IMR-90 (cell line): ENCODE data around the gene STX8. TPM values are rescaled to one million over a fixed set of nuclear protein-coding genes. Genes with fewer than 3 reads are reported as not detected.

Experiments
- ATAC-seq: fragments of 200-7000 bp; cut with Tn5 transposase; 2 replicates; pipeline ENCODE4 v1.9.1; 2020; ENCODE audit warnings: low read depth, mild to moderate bottlenecking, moderate library complexity
- BruUV-seq: library from RNA; stranded (reverse); fragments of 400-500 nt; replicated peaks from 2 replicates; lab custom pipeline; 2021; lab: Mats Ljungman, UMichigan
- CTCF ChIA-PET: fragments of 300-600 bp; formaldehyde crosslinking; extraction: SDS; loops from one replicate; lab custom pipeline; 2021; ENCODE audit warnings: antibody characterized with exemption; lab: Yijun Ruan, JAX
- POLR2A ChIA-PET: fragments of 300-600 bp; sonication (Branson Sonifier 250); formaldehyde crosslinking; loops from one replicate; lab custom pipeline; 2022; ENCODE audit warnings: antibody characterized with exemption; ENCODE audit not compliant: unreplicated experiment; lab: Charles Lee
- DNase-seq: peaks from one replicate; pipeline ENCODE4 v3.0.0; 2013
- H2AFZ ChIP-seq: replicated peaks from 2 replicates; pipeline ENCODE3; 2013; ENCODE audit warnings: low read length, mild to moderate bottlenecking; ENCODE audit not compliant: poor library complexity
- H2AK5ac ChIP-seq: 2 replicates; pipeline ENCODE4 v1.6.1; 2013; ENCODE audit warnings: low read depth, low read length, inconsistent platforms
- H2AK9ac ChIP-seq: replicated peaks from 2 replicates; pipeline ENCODE3; 2013; ENCODE audit warnings: mild to moderate bottlenecking, low read depth, low read length, moderate library complexity; ENCODE audit not compliant: poor library complexity
- H2BK120ac ChIP-seq: 2 replicates; pipeline ENCODE4 v1.6.1; 2013; ENCODE audit warnings: low read depth, low read length, inconsistent platforms
- H2BK15ac ChIP-seq: 3 replicates; pipeline ENCODE4 v1.6.1; 2013; ENCODE audit warnings: low read depth, low read length, inconsistent platforms
- H2BK20ac ChIP-seq: 2 replicates; pipeline ENCODE4 v1.6.1; 2013; ENCODE audit warnings: low read depth, mild to moderate bottlenecking, inconsistent platforms, low read length, moderate library complexity
- H2BK5ac ChIP-seq: 2 replicates; pipeline ENCODE4 v1.6.1; 2013; ENCODE audit warnings: mild to moderate bottlenecking, low read depth, low read length, inconsistent platforms; ENCODE audit not compliant: poor library complexity, severe bottlenecking
- H3K14ac ChIP-seq: replicated peaks from 2 replicates; pipeline ENCODE4 v1.6.1; 2013; ENCODE audit warnings: low read depth, low read length, inconsistent platforms
- H3K18ac ChIP-seq: 2 replicates; pipeline ENCODE4 v1.6.1; 2013; ENCODE audit warnings: low read depth, low read length, control low read depth
- H3K23ac ChIP-seq: 2 replicates; pipeline ENCODE4 v1.6.1; 2013; ENCODE audit warnings: low read depth, low read length, inconsistent platforms
- H3K27ac ChIP-seq: 2 replicates; pipeline ENCODE4 v1.5.1; 2013; ENCODE audit warnings: mild to moderate bottlenecking, control low read depth, low read length; ENCODE audit not compliant: insufficient read depth
- H3K27me3 ChIP-seq: 2 replicates; pipeline ENCODE4 v1.6.1; 2013; ENCODE audit warnings: low read length; ENCODE audit not compliant: control insufficient read depth, insufficient read depth
- H3K36me3 ChIP-seq: 2 replicates; pipeline ENCODE4 v1.6.1; 2013; ENCODE audit warnings: low read length, mixed read lengths; ENCODE audit not compliant: control insufficient read depth, insufficient read depth
- H3K4ac ChIP-seq: 2 replicates; pipeline ENCODE4 v1.6.1; 2013; ENCODE audit warnings: low read depth, low read length, inconsistent platforms
- H3K4me1 ChIP-seq: 2 replicates; pipeline ENCODE4 v1.6.1; 2013; ENCODE audit warnings: low read length, mixed read lengths; ENCODE audit not compliant: control insufficient read depth, insufficient read depth
- H3K4me2 ChIP-seq: 2 replicates; pipeline ENCODE4 v1.6.1; 2013; ENCODE audit warnings: low read depth, mild to moderate bottlenecking, control low read depth, low read length, moderate library complexity
- H3K4me3 ChIP-seq: 2 replicates; pipeline ENCODE4 v1.5.1; 2013; ENCODE audit warnings: low read depth, mild to moderate bottlenecking, control low read depth, low read length, moderate library complexity; ENCODE audit not compliant: insufficient read depth
- H3K56ac ChIP-seq: 2 replicates; pipeline ENCODE4 v1.6.1; 2013; ENCODE audit warnings: low read length, inconsistent platforms; ENCODE audit not compliant: insufficient read depth; ENCODE audit errors: extremely low read depth
- H3K79me1 ChIP-seq, 2 experiments: 2 replicates each; pipeline ENCODE4 v1.6.1; 2013; ENCODE audit warnings: low read length in 2 of 2, inconsistent platforms in 1 of 2, low read depth in 1 of 2
- H3K9ac ChIP-seq: 2 replicates; pipeline ENCODE4 v1.6.1; 2013; ENCODE audit warnings: low read depth, low read length, control low read depth
- H3K9me1 ChIP-seq: 2 replicates; pipeline ENCODE4 v1.6.1; 2013; ENCODE audit warnings: low read length, inconsistent platforms; ENCODE audit not compliant: insufficient read depth
- H3K9me3 ChIP-seq: 2 replicates; pipeline ENCODE4 v1.6.1; 2013; ENCODE audit warnings: low read length; ENCODE audit not compliant: control insufficient read depth, insufficient read depth
- H4K20me1 ChIP-seq: 2 replicates; pipeline ENCODE4 v1.6.1; 2013; ENCODE audit warnings: low read length, inconsistent platforms; ENCODE audit not compliant: insufficient read depth
- H4K5ac ChIP-seq: 2 replicates; pipeline ENCODE4 v1.6.1; 2013; ENCODE audit warnings: mild to moderate bottlenecking, low read depth, low read length, control low read depth
- H4K8ac ChIP-seq, 2 experiments: 2 replicates each; pipeline ENCODE4 v1.6.1; 2013; ENCODE audit warnings: low read depth in 2 of 2, low read length in 2 of 2, control low read depth in 1 of 2, inconsistent platforms in 1 of 2
- H4K91ac ChIP-seq: 2 replicates; pipeline ENCODE4 v1.6.1; 2013; ENCODE audit warnings: low read depth, low read length, inconsistent platforms; ENCODE audit not compliant: insufficient read depth
- BHLHE40 ChIP-seq: fragments of 150-350 bp; IDR thresholded peaks from 2 replicates; pipeline ENCODE4 v1.6.1; 2016; ENCODE audit warnings: mild to moderate bottlenecking, low read depth, low read length
- CHD1 ChIP-seq: IDR thresholded peaks from 2 replicates; pipeline ENCODE4 v1.6.1; 2012; ENCODE audit warnings: low read depth, low read length, improper control_type of control experiment
- FOS ChIP-seq: fragments of 150-350 bp; IDR thresholded peaks from 2 replicates; pipeline ENCODE4 v1.6.1; 2016; ENCODE audit warnings: low read depth, low read length
- MAZ ChIP-seq: IDR thresholded peaks from 2 replicates; pipeline ENCODE4 v1.6.1; 2012; ENCODE audit warnings: low read depth, mild to moderate bottlenecking, low read length, improper control_type of control experiment, moderate library complexity, borderline replicate concordance
- POLR2A ChIP-seq: IDR thresholded peaks from 2 replicates; pipeline ENCODE4 v1.6.1; 2012; ENCODE audit warnings: mild to moderate bottlenecking, low read depth, low read length
- RAD21 ChIP-seq: IDR thresholded peaks from 2 replicates; pipeline ENCODE4 v1.6.1; 2012; ENCODE audit warnings: low read length, improper control_type of control experiment
- RFX5 ChIP-seq: IDR thresholded peaks from 2 replicates; pipeline ENCODE4 v1.8.0; 2012; ENCODE audit warnings: low read depth, mild to moderate bottlenecking, low read length, moderate library complexity
- WGBS, 2 experiments: methylation state at CpG; one replicate each; pipeline versions ENCODE4 v1.1.5 to v1.1.7; 2013; ENCODE audit warnings: missing lambda C conversion rate in 2 of 2; ENCODE audit not compliant: insufficient read length in 1 of 2; ENCODE audit errors: extremely low coverage in 2 of 2; 5-methylcytosine and 5-hydroxymethylcytosine counted together
- dilution Hi-C: fragments of 300-500 bp; cut with HindIII; formaldehyde crosslinking; loops from one replicate; pipeline ENCODE4 v1.14.3; 2018; ENCODE audit warnings: low sequenced_read_pairs; ENCODE audit not compliant: unreplicated experiment
- in situ Hi-C: fragments of 300-500 bp; cut with MboI; formaldehyde crosslinking; loops from 3 replicates; pipeline ENCODE4 v1.14.3; 2019; ENCODE audit warnings: low sequenced_read_pairs, inconsistent platforms, mixed read lengths
- intact Hi-C: fragments of 100-400 bp; cut with micrococcal nuclease; formaldehyde crosslinking; loops from 2 replicates; pipeline ENCODE4 v1.10.0; 2022
- polyA plus RNA-seq, 3 experiments: library from polyadenylated mRNA; depleted of rRNA; stranded (reverse); fragments of >200 nt; gene quantifications; 2 replicates each; pipeline ENCODE4 v1.2.3, GENCODE V29; 2012; ENCODE audit warnings: low replicate concordance in 1 of 3
- total RNA-seq: library from RNA; depleted of rRNA; stranded (reverse); fragments of >200 nt; gene quantifications from 2 replicates; pipeline ENCODE4 v1.2.3, GENCODE V29; 2012
- TF ChIP-seq, protein P1 (sequence below): fragments of 150-350 bp; IDR thresholded peaks from 2 replicates; pipeline ENCODE4 v1.6.1; 2017; ENCODE audit warnings: mild to moderate bottlenecking, antibody characterized with exemption, low read length, low read depth
- TF ChIP-seq, protein P2 (sequence below): fragments of 150-350 bp; IDR thresholded peaks from 2 replicates; pipeline ENCODE4 v1.6.1; 2016; ENCODE audit warnings: low read depth, mild to moderate bottlenecking, low read length, moderate library complexity, borderline replicate concordance
- TF ChIP-seq, protein P3 (sequence below): conservative IDR thresholded peaks from 2 replicates; pipeline ENCODE4 v1.5.1; 2012; ENCODE audit warnings: mild to moderate bottlenecking, low read depth, low read length, improper control_type of control experiment

STX8 gene
- total and polyA plus RNA-seq, 2 of the 4 experiments (the other 2 are of a cell fraction): 26.5 to 47.0 TPM

DNA sequence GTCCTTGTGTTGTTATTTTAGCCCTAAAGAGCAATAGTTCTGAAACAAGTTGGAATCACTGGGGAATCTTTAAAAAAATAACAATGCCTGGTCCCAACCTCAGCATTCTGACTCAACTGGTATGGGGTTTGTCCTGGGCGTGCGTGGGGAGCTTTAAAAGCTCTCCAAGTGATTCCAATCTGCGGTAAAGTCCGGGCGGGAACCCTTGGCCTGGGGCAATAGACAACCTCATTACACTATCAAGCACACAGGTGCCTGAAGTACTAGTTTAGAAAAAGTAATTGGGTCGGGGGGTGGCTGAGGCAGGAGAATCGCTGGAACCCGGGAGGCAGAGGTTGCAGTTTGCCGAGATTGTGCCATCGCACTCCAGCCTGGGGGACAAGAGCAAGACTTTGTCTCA lies 4.4 kb downstream of the STX8 start:
- Histone ChIP-seq H3K79me1 (peaks cover 9 to 13% of the 10 kb centered on the region in 2 experiments; a peak in 3 of 4 replicates), H3K18ac (no peak overlapping the region), H4K91ac (no peak overlapping the region), H3K56ac (no peak overlapping the region), H3K14ac (no peak overlapping the region), H2AK9ac (no peak overlapping the region), H4K5ac (no peak overlapping the region), H2BK15ac (no peak overlapping the region), H3K27ac (no peak overlapping the region), H3K27me3 (no peaks in the 10 kb centered on the region), H2AK5ac (no peak overlapping the region), H3K9me1 (no peaks in the 10 kb centered on the region; the same call in 1 of the 2 replicates), H3K4ac (no peak overlapping the region), H3K4me2 (no peak overlapping the region), H2BK20ac (no peak overlapping the region), H4K8ac (no peak overlapping the region), H3K9ac (no peak overlapping the region), H3K23ac (no peak overlapping the region), H2BK5ac (no peak overlapping the region), H2AFZ (no peak overlapping the region), H3K4me1 (no peaks in the 10 kb centered on the region), H3K4me3 (no peak overlapping the region), H3K36me3 (peaks cover 9% of the 10 kb centered on the region), H4K20me1 (no peaks in the 10 kb centered on the region), H2BK120ac (no peak overlapping the region), H3K9me3 (no peaks in the 10 kb centered on the region)
- in situ Hi-C loops: no loop called here
- POLR2A ChIA-PET: no interaction called here
- CTCF ChIA-PET: no interaction called here
- WGBS, 2 experiments: no CpG with 5 or more reads among the region's 10 CpGs
- dilution Hi-C loops: no loop called here
- BruUV-seq: no TSS peak
- DNase-seq (no peak), ATAC-seq (no peak)
- intact Hi-C loops: no loop called here
- TF ChIP-seq RFX5: no peak
- TF ChIP-seq MAZ: no peak
- TF ChIP-seq, protein P1, sequence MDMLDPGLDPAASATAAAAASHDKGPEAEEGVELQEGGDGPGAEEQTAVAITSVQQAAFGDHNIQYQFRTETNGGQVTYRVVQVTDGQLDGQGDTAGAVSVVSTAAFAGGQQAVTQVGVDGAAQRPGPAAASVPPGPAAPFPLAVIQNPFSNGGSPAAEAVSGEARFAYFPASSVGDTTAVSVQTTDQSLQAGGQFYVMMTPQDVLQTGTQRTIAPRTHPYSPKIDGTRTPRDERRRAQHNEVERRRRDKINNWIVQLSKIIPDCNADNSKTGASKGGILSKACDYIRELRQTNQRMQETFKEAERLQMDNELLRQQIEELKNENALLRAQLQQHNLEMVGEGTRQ: no peak
- TF ChIP-seq RAD21: no peak
- no peak for TF ChIP-seq BHLHE40
- no peak for TF ChIP-seq POLR2A
- no peak for TF ChIP-seq FOS
- TF ChIP-seq, protein P2, sequence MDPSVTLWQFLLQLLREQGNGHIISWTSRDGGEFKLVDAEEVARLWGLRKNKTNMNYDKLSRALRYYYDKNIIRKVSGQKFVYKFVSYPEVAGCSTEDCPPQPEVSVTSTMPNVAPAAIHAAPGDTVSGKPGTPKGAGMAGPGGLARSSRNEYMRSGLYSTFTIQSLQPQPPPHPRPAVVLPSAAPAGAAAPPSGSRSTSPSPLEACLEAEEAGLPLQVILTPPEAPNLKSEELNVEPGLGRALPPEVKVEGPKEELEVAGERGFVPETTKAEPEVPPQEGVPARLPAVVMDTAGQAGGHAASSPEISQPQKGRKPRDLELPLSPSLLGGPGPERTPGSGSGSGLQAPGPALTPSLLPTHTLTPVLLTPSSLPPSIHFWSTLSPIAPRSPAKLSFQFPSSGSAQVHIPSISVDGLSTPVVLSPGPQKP: no peak
- no peak for TF ChIP-seq CHD1
- TF ChIP-seq, protein P3, sequence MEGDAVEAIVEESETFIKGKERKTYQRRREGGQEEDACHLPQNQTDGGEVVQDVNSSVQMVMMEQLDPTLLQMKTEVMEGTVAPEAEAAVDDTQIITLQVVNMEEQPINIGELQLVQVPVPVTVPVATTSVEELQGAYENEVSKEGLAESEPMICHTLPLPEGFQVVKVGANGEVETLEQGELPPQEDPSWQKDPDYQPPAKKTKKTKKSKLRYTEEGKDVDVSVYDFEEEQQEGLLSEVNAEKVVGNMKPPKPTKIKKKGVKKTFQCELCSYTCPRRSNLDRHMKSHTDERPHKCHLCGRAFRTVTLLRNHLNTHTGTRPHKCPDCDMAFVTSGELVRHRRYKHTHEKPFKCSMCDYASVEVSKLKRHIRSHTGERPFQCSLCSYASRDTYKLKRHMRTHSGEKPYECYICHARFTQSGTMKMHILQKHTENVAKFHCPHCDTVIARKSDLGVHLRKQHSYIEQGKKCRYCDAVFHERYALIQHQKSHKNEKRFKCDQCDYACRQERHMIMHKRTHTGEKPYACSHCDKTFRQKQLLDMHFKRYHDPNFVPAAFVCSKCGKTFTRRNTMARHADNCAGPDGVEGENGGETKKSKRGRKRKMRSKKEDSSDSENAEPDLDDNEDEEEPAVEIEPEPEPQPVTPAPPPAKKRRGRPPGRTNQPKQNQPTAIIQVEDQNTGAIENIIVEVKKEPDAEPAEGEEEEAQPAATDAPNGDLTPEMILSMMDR: no peak
